Ishikawa (cell line): ENCODE results near the gene ASXL3.

Experiments
- CEBPB ChIP-seq: IDR thresholded peaks from 2 replicates; pipeline ENCODE4 v1.6.1; 2012
- CREB1 ChIP-seq: IDR thresholded peaks from 2 replicates; pipeline ENCODE4 v1.6.1; 2012; ENCODE audit warnings: low read depth
- EGR1 ChIP-seq: IDR thresholded peaks from 2 replicates; pipeline ENCODE4 v1.6.1; 2012
- EP300 ChIP-seq: IDR thresholded peaks from 2 replicates; pipeline ENCODE4 v1.6.1; 2012; ENCODE audit warnings: borderline replicate concordance
- FOXM1 ChIP-seq: IDR thresholded peaks from 2 replicates; pipeline ENCODE4 v1.6.1; 2012; ENCODE audit warnings: low read depth, borderline replicate concordance
- MAX ChIP-seq: IDR thresholded peaks from 2 replicates; pipeline ENCODE4 v1.6.1; 2012
- NFIC ChIP-seq: IDR thresholded peaks from 2 replicates; pipeline ENCODE4 v1.6.1; 2012
- RAD21 ChIP-seq: IDR thresholded peaks from 2 replicates; pipeline ENCODE4 v1.6.1; 2012; ENCODE audit warnings: low read depth
- TAF1 ChIP-seq: IDR thresholded peaks from 2 replicates; pipeline ENCODE4 v1.6.1; 2012; ENCODE audit warnings: low read depth, mild to moderate bottlenecking
- TCF12 ChIP-seq: IDR thresholded peaks from 2 replicates; pipeline ENCODE4 v1.6.1; 2012; ENCODE audit warnings: low read depth
- TEAD4 ChIP-seq: IDR thresholded peaks from 2 replicates; pipeline ENCODE4 v1.6.1; 2012
- YY1 ChIP-seq: IDR thresholded peaks from 2 replicates; pipeline ENCODE4 v1.6.1; 2012; ENCODE audit warnings: low read depth
- ZBTB7A ChIP-seq: IDR thresholded peaks from 2 replicates; pipeline ENCODE4 v1.6.1; 2012; ENCODE audit warnings: low read depth
- TF ChIP-seq, protein P1 (sequence below): IDR thresholded peaks from 2 replicates; pipeline ENCODE4 v1.6.1; 2012; ENCODE audit warnings: low read depth, mild to moderate bottlenecking
- TF ChIP-seq, protein P2 (sequence below): IDR thresholded peaks from 2 replicates; pipeline ENCODE4 v1.6.1; 2012

Gene ASXL3

DNA sequence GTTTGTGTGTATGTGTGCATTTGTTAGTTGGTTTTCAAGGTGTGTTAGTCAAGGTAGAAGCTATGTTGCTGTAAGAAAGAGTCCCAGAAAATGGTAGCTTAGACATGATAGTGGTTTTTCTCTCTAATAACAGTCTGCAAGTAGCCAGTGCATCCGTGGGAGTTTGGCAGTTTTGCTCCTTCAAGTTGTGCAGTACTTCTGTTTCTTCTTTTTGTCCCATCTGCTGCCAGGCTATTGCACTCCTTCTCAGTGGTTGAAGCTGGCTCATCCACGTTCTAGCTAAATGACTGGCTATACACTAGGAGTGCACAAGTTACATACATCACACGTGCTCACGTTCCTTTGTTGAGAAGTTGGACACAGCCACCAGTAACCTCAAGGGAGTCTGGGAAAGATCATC, 134.7 kb downstream of the ASXL3 start:
- TF ChIP-seq CREB1: no peak
- TF ChIP-seq, protein P1, sequence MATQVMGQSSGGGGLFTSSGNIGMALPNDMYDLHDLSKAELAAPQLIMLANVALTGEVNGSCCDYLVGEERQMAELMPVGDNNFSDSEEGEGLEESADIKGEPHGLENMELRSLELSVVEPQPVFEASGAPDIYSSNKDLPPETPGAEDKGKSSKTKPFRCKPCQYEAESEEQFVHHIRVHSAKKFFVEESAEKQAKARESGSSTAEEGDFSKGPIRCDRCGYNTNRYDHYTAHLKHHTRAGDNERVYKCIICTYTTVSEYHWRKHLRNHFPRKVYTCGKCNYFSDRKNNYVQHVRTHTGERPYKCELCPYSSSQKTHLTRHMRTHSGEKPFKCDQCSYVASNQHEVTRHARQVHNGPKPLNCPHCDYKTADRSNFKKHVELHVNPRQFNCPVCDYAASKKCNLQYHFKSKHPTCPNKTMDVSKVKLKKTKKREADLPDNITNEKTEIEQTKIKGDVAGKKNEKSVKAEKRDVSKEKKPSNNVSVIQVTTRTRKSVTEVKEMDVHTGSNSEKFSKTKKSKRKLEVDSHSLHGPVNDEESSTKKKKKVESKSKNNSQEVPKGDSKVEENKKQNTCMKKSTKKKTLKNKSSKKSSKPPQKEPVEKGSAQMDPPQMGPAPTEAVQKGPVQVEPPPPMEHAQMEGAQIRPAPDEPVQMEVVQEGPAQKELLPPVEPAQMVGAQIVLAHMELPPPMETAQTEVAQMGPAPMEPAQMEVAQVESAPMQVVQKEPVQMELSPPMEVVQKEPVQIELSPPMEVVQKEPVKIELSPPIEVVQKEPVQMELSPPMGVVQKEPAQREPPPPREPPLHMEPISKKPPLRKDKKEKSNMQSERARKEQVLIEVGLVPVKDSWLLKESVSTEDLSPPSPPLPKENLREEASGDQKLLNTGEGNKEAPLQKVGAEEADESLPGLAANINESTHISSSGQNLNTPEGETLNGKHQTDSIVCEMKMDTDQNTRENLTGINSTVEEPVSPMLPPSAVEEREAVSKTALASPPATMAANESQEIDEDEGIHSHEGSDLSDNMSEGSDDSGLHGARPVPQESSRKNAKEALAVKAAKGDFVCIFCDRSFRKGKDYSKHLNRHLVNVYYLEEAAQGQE: no peak
- TF ChIP-seq TCF12: no peak
- TF ChIP-seq NFIC: no peak
- TF ChIP-seq YY1: no peak
- no peak for TF ChIP-seq EGR1
- no peak for TF ChIP-seq TEAD4
- TF ChIP-seq FOXM1: no peak
- no peak for TF ChIP-seq CEBPB
- no peak for TF ChIP-seq MAX
- TF ChIP-seq, protein P2, sequence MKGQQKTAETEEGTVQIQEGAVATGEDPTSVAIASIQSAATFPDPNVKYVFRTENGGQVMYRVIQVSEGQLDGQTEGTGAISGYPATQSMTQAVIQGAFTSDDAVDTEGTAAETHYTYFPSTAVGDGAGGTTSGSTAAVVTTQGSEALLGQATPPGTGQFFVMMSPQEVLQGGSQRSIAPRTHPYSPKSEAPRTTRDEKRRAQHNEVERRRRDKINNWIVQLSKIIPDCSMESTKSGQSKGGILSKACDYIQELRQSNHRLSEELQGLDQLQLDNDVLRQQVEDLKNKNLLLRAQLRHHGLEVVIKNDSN: no peak
- no peak for TF ChIP-seq ZBTB7A
- no peak for TF ChIP-seq RAD21
- no peak for TF ChIP-seq EP300

DNA sequence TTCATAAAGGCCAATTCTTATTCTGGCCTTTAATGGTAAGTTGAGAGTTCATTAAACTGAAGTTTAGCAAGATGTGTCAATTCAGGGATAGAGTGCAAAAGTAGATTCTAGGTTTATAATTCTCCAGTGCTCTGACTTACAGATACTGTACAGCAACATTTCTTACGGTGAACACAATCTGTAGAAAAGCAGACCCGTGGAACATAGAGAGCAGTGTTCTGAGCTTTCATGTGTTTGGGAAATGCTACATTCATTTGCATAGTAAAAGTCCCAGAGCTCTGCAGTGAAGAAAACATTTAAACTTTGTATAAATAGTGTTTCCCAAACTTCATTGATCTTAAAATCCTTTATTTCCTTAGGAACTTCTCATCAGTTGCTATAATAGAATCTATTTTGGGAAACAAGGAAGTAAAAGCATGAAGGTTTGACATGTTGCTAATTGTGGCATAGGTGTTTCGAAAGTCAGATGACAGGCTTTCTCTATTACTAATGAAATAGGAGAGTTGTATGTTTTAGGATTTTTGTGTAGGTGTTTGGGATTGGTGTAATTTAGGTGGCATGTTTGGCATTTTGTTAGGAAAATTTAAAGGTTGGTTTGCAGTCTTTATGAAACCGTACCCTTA, 138.2 kb downstream of the ASXL3 start:
- no peak for TF ChIP-seq CEBPB
- no peak for TF ChIP-seq ZBTB7A
- no peak for TF ChIP-seq YY1
- TF ChIP-seq, protein P1: no peak
- TF ChIP-seq FOXM1: no peak
- TF ChIP-seq MAX: no peak
- no peak for TF ChIP-seq TCF12
- TF ChIP-seq, protein P2: no peak
- no peak for TF ChIP-seq TEAD4
- TF ChIP-seq NFIC: no peak
- TF ChIP-seq EGR1: no peak
- TF ChIP-seq TAF1: no peak
- no peak for TF ChIP-seq CREB1
- TF ChIP-seq EP300: no peak
- no peak for TF ChIP-seq RAD21

DNA sequence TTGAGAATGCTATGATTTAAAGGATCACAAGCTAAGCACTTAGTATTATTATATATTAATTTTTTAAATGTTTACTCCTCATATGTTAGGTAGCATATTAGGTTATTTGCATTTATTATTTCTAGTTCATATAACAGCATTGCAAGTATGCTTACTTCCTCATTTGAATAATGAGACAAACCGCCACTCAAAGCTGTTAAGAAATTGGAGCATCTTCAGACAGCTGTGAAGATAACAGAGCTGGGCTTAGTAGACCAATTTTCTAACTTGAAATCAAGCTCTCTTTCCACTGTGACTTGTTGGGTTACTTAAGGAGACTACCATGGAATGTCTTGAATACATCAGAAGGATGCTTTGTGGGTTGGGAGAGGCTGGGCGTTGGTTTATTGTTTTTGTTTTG, 139.3 kb downstream of the ASXL3 start:
- TF ChIP-seq MAX (no peak), EP300 (no peak), TEAD4 (no peak), CREB1 (no peak), NFIC (no peak), EGR1 (no peak), YY1 (no peak), FOXM1 (no peak), TCF12 (no peak), CEBPB (no peak), TAF1 (no peak), RAD21 (no peak), ZBTB7A (no peak)
- TF ChIP-seq, protein P1: no peak
- TF ChIP-seq, protein P2: no peak

DNA sequence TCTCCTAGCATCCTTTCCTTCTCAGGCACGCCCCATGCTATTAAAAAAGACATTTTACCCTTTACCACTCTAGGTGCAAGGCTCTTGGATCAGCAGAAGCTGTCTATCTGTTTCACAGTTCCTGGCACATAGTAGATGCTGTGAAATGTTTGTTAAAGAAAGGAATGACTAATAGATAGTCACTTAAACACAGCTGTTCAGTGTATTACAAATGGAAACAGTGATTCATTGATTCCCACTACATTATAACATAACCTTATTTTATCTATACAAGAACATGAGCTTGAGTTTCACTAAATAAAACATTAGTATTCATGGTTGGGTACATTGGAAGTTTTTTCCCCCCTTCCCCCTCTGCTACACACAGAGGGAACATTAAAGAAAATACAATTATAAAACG, 142.1 kb downstream of the ASXL3 start:
- no peak for TF ChIP-seq NFIC
- TF ChIP-seq TAF1: no peak
- TF ChIP-seq EGR1: no peak
